ENCODE measurements around the gene SPATA6.
"Not testable (repeated sequence)": the region's sequence is repeated elsewhere in the genome, so short reads cannot be mapped to it uniquely, and the experiment has no call there.

- not testable (repeated sequence) for TF ChIP-seq POLR2A, CTCF (IDR thresholded peaks at IDR 0.05)
Observed at GRCh38 chr1:48282329-48282728, 189.7 kb downstream of the SPATA6 start.
